ENCODE results near the gene HAPLN2. TPM values are rescaled to one million over a fixed set of nuclear protein-coding genes. Genes with fewer than 3 reads are reported as not detected.

Gene HAPLN2
- total RNA-seq, 4 donors from 2014 or later, result 0.13 to 3.0 (median 1.2) TPM

DNA sequence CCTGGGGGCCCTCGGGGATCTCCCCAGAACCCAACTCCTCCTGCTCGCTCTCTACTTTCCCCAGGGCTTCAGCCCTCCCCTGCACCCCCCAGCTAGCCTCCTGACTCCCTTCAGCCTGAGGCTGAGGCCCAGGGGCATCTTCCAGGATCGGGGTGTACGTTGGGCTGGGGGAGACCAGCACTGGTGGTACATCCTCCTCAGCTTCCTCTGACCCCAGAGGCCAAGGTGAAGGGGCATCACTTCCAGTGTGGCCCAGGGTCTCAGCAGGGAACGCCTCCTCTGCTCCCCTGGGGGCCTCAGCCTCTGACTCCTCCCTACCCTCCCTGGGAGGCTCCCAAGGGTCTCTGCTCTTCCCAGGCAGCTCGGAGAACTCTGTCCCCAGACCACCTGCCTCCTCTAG is 51.1 kb downstream of the HAPLN2 start:
- Histone ChIP-seq H3K4me3 (no peak overlapping the region), H3K36me3 (peaks cover 0 to 21% of the 10 kb centered on the region in 2 donors), H3K27me3 (peaks cover 9% of the 10 kb centered on the region), H3K4me1 (peaks cover 0 to 81% (median 47%) of the 10 kb centered on the region in 3 donors), H3K27ac (peak overlapping the region in 3 of 4 donors; percentile 81 to 87 (median 84)), H3K9me3 (no peaks in the 10 kb centered on the region)
- whole genome bisulfite sequencing, 2 donors (ENCODE audit: low coverage in 1 of 2), result 85 to 100% methylated on average over 2 of the region's 6 CpGs
- no peak for ATAC-seq
- TF ChIP-seq, protein P1, sequence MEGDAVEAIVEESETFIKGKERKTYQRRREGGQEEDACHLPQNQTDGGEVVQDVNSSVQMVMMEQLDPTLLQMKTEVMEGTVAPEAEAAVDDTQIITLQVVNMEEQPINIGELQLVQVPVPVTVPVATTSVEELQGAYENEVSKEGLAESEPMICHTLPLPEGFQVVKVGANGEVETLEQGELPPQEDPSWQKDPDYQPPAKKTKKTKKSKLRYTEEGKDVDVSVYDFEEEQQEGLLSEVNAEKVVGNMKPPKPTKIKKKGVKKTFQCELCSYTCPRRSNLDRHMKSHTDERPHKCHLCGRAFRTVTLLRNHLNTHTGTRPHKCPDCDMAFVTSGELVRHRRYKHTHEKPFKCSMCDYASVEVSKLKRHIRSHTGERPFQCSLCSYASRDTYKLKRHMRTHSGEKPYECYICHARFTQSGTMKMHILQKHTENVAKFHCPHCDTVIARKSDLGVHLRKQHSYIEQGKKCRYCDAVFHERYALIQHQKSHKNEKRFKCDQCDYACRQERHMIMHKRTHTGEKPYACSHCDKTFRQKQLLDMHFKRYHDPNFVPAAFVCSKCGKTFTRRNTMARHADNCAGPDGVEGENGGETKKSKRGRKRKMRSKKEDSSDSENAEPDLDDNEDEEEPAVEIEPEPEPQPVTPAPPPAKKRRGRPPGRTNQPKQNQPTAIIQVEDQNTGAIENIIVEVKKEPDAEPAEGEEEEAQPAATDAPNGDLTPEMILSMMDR (IDR thresholded peaks at IDR 0.05), result no peak
- TF ChIP-seq POLR2AphosphoS5 (IDR thresholded peaks at IDR 0.05) (no peak), EP300 (IDR thresholded peaks at IDR 0.05) (no peak), POLR2A (IDR thresholded peaks at IDR 0.05) (no peak)

DNA sequence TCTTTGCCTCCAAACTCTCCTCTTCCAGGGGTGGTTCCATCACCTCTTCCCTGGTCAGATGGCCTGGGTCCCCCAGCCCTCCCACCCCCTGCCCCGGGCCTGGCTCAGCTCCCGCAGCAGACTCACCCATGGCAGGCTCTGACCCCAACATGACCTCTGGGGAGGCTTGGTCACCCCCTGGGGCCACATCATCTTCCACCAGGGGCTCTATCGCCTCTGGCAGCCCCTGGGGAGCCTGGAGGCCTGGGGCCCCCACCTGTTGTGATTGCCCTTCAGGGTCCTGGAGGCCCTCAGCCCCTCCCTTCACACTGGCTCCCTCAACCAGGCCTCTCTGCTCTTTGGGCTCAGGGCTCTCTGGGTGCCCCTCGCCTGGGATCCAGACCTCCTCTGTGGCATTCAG is 51.6 kb downstream of the HAPLN2 start:
- no peaks in the 10 kb centered on the region for H3K9me3 ChIP-seq
- H3K4me1 ChIP-seq, result peaks cover 0 to 81% (median 43%) of the 10 kb centered on the region in 3 donors
- H3K27ac ChIP-seq, result peak overlapping the region in 3 of 4 donors; percentile 81 to 87 (median 84)
- peaks cover 0 to 21% of the 10 kb centered on the region in 2 donors for H3K36me3 ChIP-seq
- TF ChIP-seq, protein P1 (IDR thresholded peaks at IDR 0.05), result no peak
- TF ChIP-seq POLR2AphosphoS5 (IDR thresholded peaks at IDR 0.05) (no peak), EP300 (IDR thresholded peaks at IDR 0.05) (no peak), POLR2A (IDR thresholded peaks at IDR 0.05) (no peak)
- H3K4me3 ChIP-seq, result no peak overlapping the region
- peaks cover 11% of the 10 kb centered on the region for H3K27me3 ChIP-seq
- WGBS, 2 donors (ENCODE audit: low coverage in 1 of 2), result 50 to 100% methylated on average over 1 to 2 of the region's 4 CpGs
- no peak for ATAC-seq

DNA sequence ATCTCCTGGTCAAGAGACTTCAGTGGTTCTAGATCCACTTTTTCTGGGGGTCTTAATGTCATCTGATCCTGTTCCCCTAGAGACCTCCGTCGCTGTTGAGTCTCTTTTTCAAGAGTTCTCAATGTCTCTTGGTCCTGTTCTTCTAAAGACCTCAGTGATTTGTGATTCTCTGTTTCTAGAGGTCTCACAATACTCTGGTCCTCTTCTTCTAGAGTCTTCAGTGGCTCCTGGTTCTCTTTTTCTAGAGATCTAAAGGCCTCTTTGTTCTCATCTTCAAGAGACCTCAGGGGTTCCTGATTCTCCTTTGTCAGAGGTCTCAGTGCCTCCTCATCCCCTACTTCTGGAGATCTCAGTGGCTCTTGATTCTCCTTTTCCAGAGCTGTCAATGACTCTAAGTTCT is 52.6 kb downstream of the HAPLN2 start:
- Histone ChIP-seq H3K9me3 (no peaks in the 10 kb centered on the region), H3K4me3 (no peak overlapping the region), H3K36me3 (peaks cover 0 to 21% of the 10 kb centered on the region in 2 donors), H3K27ac (no peak overlapping the region), H3K27me3 (peaks cover 21% of the 10 kb centered on the region), H3K4me1 (peaks cover 0 to 81% (median 43%) of the 10 kb centered on the region in 3 donors)
- TF ChIP-seq EP300 (IDR thresholded peaks at IDR 0.05) (no peak), POLR2AphosphoS5 (IDR thresholded peaks at IDR 0.05) (no peak), POLR2A (IDR thresholded peaks at IDR 0.05) (no peak)
- TF ChIP-seq, protein P1 (IDR thresholded peaks at IDR 0.05), result no peak
- ATAC-seq, result no peak
- WGBS, 2 donors (ENCODE audit: low coverage in 1 of 2), result 90 to 100% methylated on average over 2 of the region's 2 CpGs

DNA sequence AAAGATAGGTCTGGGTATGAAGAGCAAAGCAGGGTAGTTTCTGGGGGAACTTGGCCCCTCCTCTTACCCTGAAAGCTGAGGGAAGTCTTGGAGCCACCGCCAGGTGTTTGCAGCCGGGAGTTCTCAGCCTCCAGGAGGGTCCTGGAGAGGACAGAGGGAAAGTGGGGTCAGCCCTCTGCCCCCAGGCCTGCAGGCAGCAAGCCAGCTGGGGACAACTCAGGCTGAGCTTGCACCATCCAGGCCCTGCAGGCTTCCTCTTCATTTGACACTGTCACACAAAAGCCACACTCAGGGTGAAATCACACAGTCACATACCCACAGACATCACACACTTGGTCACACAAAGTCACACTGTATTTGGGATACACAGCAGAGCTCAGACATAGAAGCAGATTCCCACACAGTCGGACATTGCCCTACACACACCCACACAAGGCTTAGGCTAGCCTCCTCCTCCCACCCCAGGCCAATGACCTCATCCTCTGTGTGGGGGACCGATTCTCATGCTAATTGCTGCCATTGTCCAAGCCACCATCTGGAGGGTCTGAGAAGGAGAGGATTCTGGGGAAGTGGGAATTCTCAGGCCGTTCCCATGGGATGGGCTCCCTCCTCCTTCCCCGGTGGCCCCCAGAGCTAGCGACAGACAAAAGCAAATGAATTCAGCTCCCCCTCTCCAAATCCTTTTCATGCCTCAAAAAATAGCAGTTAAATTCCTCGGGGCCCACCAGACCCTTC is 54.3 kb downstream of the HAPLN2 start:
- TF ChIP-seq, protein P1 (IDR thresholded peaks at IDR 0.05), result no peak
- TF ChIP-seq POLR2AphosphoS5 (IDR thresholded peaks at IDR 0.05) (no peak), EP300 (IDR thresholded peaks at IDR 0.05) (no peak), POLR2A (IDR thresholded peaks at IDR 0.05) (no peak)
- 8% methylated on average over 2 of the region's 8 CpGs; no CpG with 5 or more reads in 1 of the 2 donors for WGBS, 2 donors (ENCODE audit: low coverage in 1 of 2)
- peaks cover 0 to 21% of the 10 kb centered on the region in 2 donors for H3K36me3 ChIP-seq
- H3K27ac ChIP-seq, result peak overlapping the region in 3 of 4 donors; percentile 33 to 85 (median 83)
- peaks cover 0 to 80% (median 29%) of the 10 kb centered on the region in 3 donors for H3K4me1 ChIP-seq
- ATAC-seq, result no peak
- no peaks in the 10 kb centered on the region for H3K9me3 ChIP-seq
- no peak overlapping the region for H3K4me3 ChIP-seq
- peaks cover 34% of the 10 kb centered on the region for H3K27me3 ChIP-seq

Other genes with a start within 250 kb of the HAPLN2 start
- gene MEF2D, start 118.6 kb upstream of the HAPLN2 start, total RNA-seq, result 10 to 100 TPM; 49.0 to 94.3 (median 67.1) TPM
- gene IQGAP3, start 46.9 kb upstream of the HAPLN2 start, total RNA-seq, result under 1 TPM in 3 of 4 donors, not detected in 1; 0.27 to 0.58 (median 0.42) TPM
- not detected for gene TTC24, start 39.7 kb upstream of the HAPLN2 start, total RNA-seq
- 10 to 100 TPM; 65.1 to 93.6 (median 73.4) TPM for gene NAXE, start 27.6 kb upstream of the HAPLN2 start, total RNA-seq
- gene GPATCH4, start 17.9 kb upstream of the HAPLN2 start, total RNA-seq, result 10 to 100 TPM; 18.4 to 37.2 (median 24.0) TPM
- 1 to 10 TPM in 2 of 4 donors, under 1 TPM in 1, not detected in 1; 0.50 to 5.0 (median 1.9) TPM for gene BCAN, start 22.7 kb downstream of the HAPLN2 start, total RNA-seq
- 10 to 100 TPM; 13.9 to 34.3 (median 23.9) TPM for gene NES, start 58.0 kb downstream of the HAPLN2 start, total RNA-seq
- gene CRABP2, start 86.2 kb downstream of the HAPLN2 start, total RNA-seq, result 10 to 100 TPM in 1 of 4 donors, 1 to 10 TPM in 2, under 1 TPM in 1; 0.54 to 36.7 (median 6.0) TPM
- gene METTL25B, start 109.1 kb downstream of the HAPLN2 start, total RNA-seq, result 10 to 100 TPM in 3 of 4 donors, 1 to 10 TPM in 1; 8.4 to 29.0 (median 17.4) TPM
- gene ISG20L2, start 109.4 kb downstream of the HAPLN2 start, total RNA-seq, result 10 to 100 TPM; 14.5 to 18.4 (median 17.0) TPM
- 10 to 100 TPM; 50.6 to 84.2 (median 69.9) TPM for gene MRPL24, start 121.7 kb downstream of the HAPLN2 start, total RNA-seq
- gene HDGF, start 132.3 kb downstream of the HAPLN2 start, total RNA-seq, result 100 to 1,000 TPM; 138 to 237 (median 186) TPM
- gene PRCC, start 148.1 kb downstream of the HAPLN2 start, total RNA-seq, result 10 to 100 TPM; 33.4 to 41.0 (median 33.9) TPM
- under 1 TPM in 1 of 4 donors, not detected in 3; 0.94 TPM for gene SH2D2A, start 197.4 kb downstream of the HAPLN2 start, total RNA-seq
- gene INSRR, start 239.7 kb downstream of the HAPLN2 start, total RNA-seq, result under 1 TPM in 1 of 4 donors, not detected in 3; under 0.01 TPM
- gene NTRK1, start 241.4 kb downstream of the HAPLN2 start, total RNA-seq, result 1 to 10 TPM in 2 of 4 donors, under 1 TPM in 2; 0.23 to 4.4 (median 0.72) TPM

All from gastroesophageal sphincter (tissue), 4 donors.